ENCODE results near the gene TMC5. TPM values are rescaled to one million over a fixed set of nuclear protein-coding genes. Genes with fewer than 3 reads are reported as not detected.

TMC5 gene
- polyA plus RNA-seq, 1 donor from 2014 or later: not detected

GRCh38 chr16:19432429-19432828, 14.7 kb downstream of the TMC5 start:
- H3K27me3 ChIP-seq (ENCODE audit: insufficient read depth, low read depth, low read length): no peaks in the 10 kb centered on the region
- H2AFZ ChIP-seq (ENCODE audit: low read depth, low read length): no peak overlapping the region
- no peak overlapping the region for H3K4me2 ChIP-seq (ENCODE audit: low read length)
- H4K20me1 ChIP-seq (ENCODE audit: insufficient read depth): no peaks in the 10 kb centered on the region
- H3K4me3 ChIP-seq (ENCODE audit: low read length): no peak overlapping the region
- no peaks in the 10 kb centered on the region for H3F3A ChIP-seq (ENCODE audit: insufficient read depth, low read length, poor library complexity, severe bottlenecking)
- no peaks in the 10 kb centered on the region for H3K9me2 ChIP-seq (ENCODE audit: insufficient read depth, low read length)
- H3K9me3 ChIP-seq (ENCODE audit: low read length): no peaks in the 10 kb centered on the region
- no peak overlapping the region for H3K27ac ChIP-seq (ENCODE audit: low read length)
- TF ChIP-seq MXI1 (conservative IDR thresholded peaks at IDR 0.05; ENCODE audit: poor library complexity, severe bottlenecking) (no peak), EZH2 (IDR thresholded peaks at IDR 0.05; ENCODE audit: borderline replicate concordance, insufficient read depth, low read length, poor library complexity, severe bottlenecking) (no peak), EP300 (conservative IDR thresholded peaks at IDR 0.05; ENCODE audit: poor library complexity, severe bottlenecking) (no peak), CTCF (IDR thresholded peaks at IDR 0.05; ENCODE audit: poor library complexity, severe bottlenecking) (no peak), SMC3 (conservative IDR thresholded peaks at IDR 0.05; ENCODE audit: poor library complexity) (no peak), POLR2AphosphoS5 (IDR thresholded peaks at IDR 0.05) (no peak), TAF1 (IDR thresholded peaks at IDR 0.05; ENCODE audit: low read depth) (no peak), REST (IDR thresholded peaks at IDR 0.05; ENCODE audit: borderline replicate concordance) (no peak), RAD21 (conservative IDR thresholded peaks at IDR 0.05) (no peak)
- no peaks in the 10 kb centered on the region for H3K79me2 ChIP-seq (replicated peaks; ENCODE audit: insufficient read depth, low read length)
- H3K36me3 ChIP-seq (ENCODE audit: insufficient read depth, low read length): no peaks in the 10 kb centered on the region
- H3K9ac ChIP-seq (ENCODE audit: low read length): no peak overlapping the region

GRCh38 chr16:19434584-19434983, 16.9 kb downstream of the TMC5 start:
- Histone ChIP-seq H3K27me3 (ENCODE audit: insufficient read depth, low read depth, low read length) (no peaks in the 10 kb centered on the region), H4K20me1 (ENCODE audit: insufficient read depth) (no peaks in the 10 kb centered on the region), H3F3A (ENCODE audit: insufficient read depth, low read length, poor library complexity, severe bottlenecking) (no peaks in the 10 kb centered on the region), H3K79me2 (replicated peaks; ENCODE audit: insufficient read depth, low read length) (no peaks in the 10 kb centered on the region), H3K9me3 (ENCODE audit: low read length) (no peaks in the 10 kb centered on the region), H3K4me3 (ENCODE audit: low read length) (no peak overlapping the region), H2AFZ (ENCODE audit: low read depth, low read length) (no peak overlapping the region), H3K4me2 (ENCODE audit: low read length) (no peak overlapping the region), H3K36me3 (ENCODE audit: insufficient read depth, low read length) (no peaks in the 10 kb centered on the region), H3K27ac (ENCODE audit: low read length) (no peak overlapping the region), H3K9me2 (ENCODE audit: insufficient read depth, low read length) (no peaks in the 10 kb centered on the region), H3K9ac (ENCODE audit: low read length) (no peak overlapping the region)
- no peak for TF ChIP-seq TAF1 (IDR thresholded peaks at IDR 0.05; ENCODE audit: low read depth)
- TF ChIP-seq CTCF (IDR thresholded peaks at IDR 0.05; ENCODE audit: poor library complexity, severe bottlenecking): no peak
- TF ChIP-seq RAD21 (conservative IDR thresholded peaks at IDR 0.05): no peak
- no peak for TF ChIP-seq SMC3 (conservative IDR thresholded peaks at IDR 0.05; ENCODE audit: poor library complexity)
- TF ChIP-seq REST (IDR thresholded peaks at IDR 0.05; ENCODE audit: borderline replicate concordance): no peak
- no peak for TF ChIP-seq EZH2 (IDR thresholded peaks at IDR 0.05; ENCODE audit: borderline replicate concordance, insufficient read depth, low read length, poor library complexity, severe bottlenecking)
- no peak for TF ChIP-seq POLR2AphosphoS5 (IDR thresholded peaks at IDR 0.05)
- no peak for TF ChIP-seq MXI1 (conservative IDR thresholded peaks at IDR 0.05; ENCODE audit: poor library complexity, severe bottlenecking)
- TF ChIP-seq EP300 (conservative IDR thresholded peaks at IDR 0.05; ENCODE audit: poor library complexity, severe bottlenecking): no peak
